ENCODE data around the gene FOXD1. TPM values are rescaled to one million over a fixed set of nuclear protein-coding genes. Genes with fewer than 3 reads are reported as not detected.

FOXD1 gene
- total and polyA plus RNA-seq, 2 of the 8 experiments (the other 6 are each of a cell fraction or from before 2014, with no cell fraction given): 0.11 to 1.1 TPM

GRCh38 chr5:73442996-73443627 lies 5.5 kb downstream of the FOXD1 start:
- CTCF ChIA-PET (ENCODE audit: partially characterized antibody): interaction anchor here (0.7 to 3.3 kb wide), 13 partner anchors 8 to 320 kb away, joined by 3 to 16 read pairs (median 4); no protein-coding TSS in a partner anchor
- peaks cover 69 to 94% (median 81%) of the 10 kb centered on the region in 4 experiments for H3K27me3 ChIP-seq (replicated peaks in 1 of 4; ENCODE audit: control insufficient read depth in 3 of 4, extremely low read depth in 1 of 4, insufficient read depth in 3 of 4, low read length in 3 of 4)
- TF ChIP-seq E2F6 (IDR thresholded peaks at IDR 0.05) (no peak), EGR1 (IDR thresholded peaks at IDR 0.05; ENCODE audit: borderline replicate concordance, low read depth, low read length) (no peak)

More at GRCh38 chr5:73442996-73443627, 5.5 kb downstream of the FOXD1 start:
- Histone ChIP-seq H2AK5ac (ENCODE audit: low read depth, low read length) (no peak overlapping the region), H3K9ac (replicated peaks in 1 of 4; ENCODE audit: extremely low read depth in 1 of 4, low read depth in 3 of 4, low read length in 3 of 4) (no peak overlapping the region), H2BK20ac (ENCODE audit: low read length) (no peak overlapping the region), H2BK120ac (replicated peaks; ENCODE audit: low read depth, low read length) (no peak overlapping the region), H3K23ac (ENCODE audit: insufficient read length) (no peak overlapping the region), H3K4me3 (ENCODE audit: extremely low read depth in 1 of 4, insufficient read depth in 2 of 4, low read depth in 3 of 4, low read length in 4 of 4) (peak overlapping the region in 1 of 4 experiments; percentile 43; a peak in 1 of 8 replicates), H3K23me2 (ENCODE audit: low read depth, low read length) (peaks cover 4% of the 10 kb centered on the region; the same call in 1 of the 2 replicates), H4K91ac (replicated peaks; ENCODE audit: insufficient read length, low read length) (no peak overlapping the region), H4K5ac (ENCODE audit: insufficient read length, low read depth, low read length) (no peak overlapping the region), H3K18ac (ENCODE audit: extremely low read depth, low read length) (no peak overlapping the region), H3K4me1 (replicated peaks in 1 of 4; ENCODE audit: control insufficient read depth in 3 of 4, insufficient read depth in 4 of 4, low read length in 3 of 4) (peaks cover 2 to 14% (median 5%) of the 10 kb centered on the region in 4 experiments), H4K20me1 (replicated peaks in 1 of 2; ENCODE audit: control insufficient read depth in 1 of 2, insufficient read depth in 2 of 2, low read length in 2 of 2) (peaks cover 5 to 7% of the 10 kb centered on the region in 2 experiments), H3K9me3 (ENCODE audit: insufficient read depth in 2 of 2, low read depth in 1 of 2, low read length in 1 of 2) (peaks cover 0 to 2% of the 10 kb centered on the region in 2 experiments; a peak in 1 of 4 replicates), H3K27ac (ENCODE audit: low read depth, low read length) (no peak overlapping the region), H3K14ac (ENCODE audit: insufficient read length) (no peak overlapping the region), H2AFZ (ENCODE audit: low read length) (no peak overlapping the region), H2BK12ac (ENCODE audit: low read depth, low read length) (no peak overlapping the region), H3K4ac (replicated peaks; ENCODE audit: insufficient read length, low read depth, low read length) (no peak overlapping the region), H2BK5ac (ENCODE audit: low read depth, low read length) (no peak overlapping the region), H3K4me2 (ENCODE audit: insufficient read depth in 1 of 2, low read depth in 2 of 2, low read length in 2 of 2) (peak overlapping the region in 1 of 2 experiments; percentile 44; a peak in 1 of 4 replicates), H3K79me1 (ENCODE audit: low read depth, low read length) (no peaks in the 10 kb centered on the region), H2BK15ac (ENCODE audit: low read length) (no peak overlapping the region; the same call in 1 of the 2 replicates), H3K79me2 (ENCODE audit: control insufficient read depth in 1 of 2, insufficient read depth in 2 of 2, low read length in 2 of 2) (no peaks in the 10 kb centered on the region), H3K36me3 (ENCODE audit: control insufficient read depth in 2 of 4, insufficient read depth in 4 of 4, low read length in 3 of 4) (no peaks in the 10 kb centered on the region), H4K8ac (ENCODE audit: extremely low read depth, insufficient read depth, low read length) (no peak overlapping the region), H3K56ac (replicated peaks; ENCODE audit: insufficient read length, low read depth, low read length) (no peak overlapping the region)
- POLR2A ChIA-PET (ENCODE audit: partially characterized antibody): interaction anchor here (1.4 to 2.4 kb wide), 2 partner anchors 23 to 140 kb away, joined by 4 to 9 read pairs; no protein-coding TSS in a partner anchor
- 15% methylated on average over 4 of the region's 4 CpGs; no CpG with 5 or more reads in 1 of the 2 experiments for WGBS, 2 experiments (ENCODE audit: extremely low coverage in 1 of 2, insufficient coverage in 1 of 2, insufficient read length in 1 of 2, insufficient replicate concordance in 2 of 2, low coverage in 1 of 2, low lambda C conversion rate in 2 of 2, missing lambda C conversion rate in 1 of 2)
- FAIRE-seq (no peak), DNase-seq (ENCODE audit: low read depth in 1 of 2, low spot score in 2 of 2) (no peak)

All from H1 (cell line).